Skin of body (tissue), 3 donors: ENCODE results near the gene GINS2. TPM values are rescaled to one million over a fixed set of nuclear protein-coding genes. Genes with fewer than 3 reads are reported as not detected.

Experiments used
- DNase-seq: peaks from one replicate; lab custom pipeline; 2025; lab: John Stamatoyannopoulos, UW
- small RNA-seq: library from RNA; depleted of rRNA; stranded (forward); fragments of <200 nt; gene quantifications from one replicate; pipeline ENCODE3, GENCODE V24; 2014; ENCODE audit warnings: low replicate concordance
- total RNA-seq: library from RNA; depleted of rRNA; stranded (reverse); fragments of >200 nt; gene quantifications from one replicate; pipeline ENCODE4 v1.2.3, GENCODE V29; 2014

The GINS2 gene
- total RNA-seq, 1 donor from 2014 or later: 5.3 TPM

DNA sequence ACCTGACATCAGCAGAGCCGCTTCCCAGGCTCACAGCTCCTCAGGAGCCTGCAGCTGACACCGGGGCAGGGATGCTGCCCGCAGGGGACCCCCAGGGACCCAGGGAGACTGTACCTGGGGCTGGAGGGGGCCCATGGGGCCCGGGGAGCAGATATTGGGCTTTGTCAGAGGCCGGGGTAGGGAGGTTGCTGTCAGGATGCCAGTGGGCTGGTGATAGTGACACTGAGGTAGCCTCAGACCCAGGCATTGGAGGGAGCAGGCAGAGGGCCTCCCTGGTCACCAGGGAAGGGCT, 60.5 kb downstream of the GINS2 start:
- DNase-seq: no peak

DNA sequence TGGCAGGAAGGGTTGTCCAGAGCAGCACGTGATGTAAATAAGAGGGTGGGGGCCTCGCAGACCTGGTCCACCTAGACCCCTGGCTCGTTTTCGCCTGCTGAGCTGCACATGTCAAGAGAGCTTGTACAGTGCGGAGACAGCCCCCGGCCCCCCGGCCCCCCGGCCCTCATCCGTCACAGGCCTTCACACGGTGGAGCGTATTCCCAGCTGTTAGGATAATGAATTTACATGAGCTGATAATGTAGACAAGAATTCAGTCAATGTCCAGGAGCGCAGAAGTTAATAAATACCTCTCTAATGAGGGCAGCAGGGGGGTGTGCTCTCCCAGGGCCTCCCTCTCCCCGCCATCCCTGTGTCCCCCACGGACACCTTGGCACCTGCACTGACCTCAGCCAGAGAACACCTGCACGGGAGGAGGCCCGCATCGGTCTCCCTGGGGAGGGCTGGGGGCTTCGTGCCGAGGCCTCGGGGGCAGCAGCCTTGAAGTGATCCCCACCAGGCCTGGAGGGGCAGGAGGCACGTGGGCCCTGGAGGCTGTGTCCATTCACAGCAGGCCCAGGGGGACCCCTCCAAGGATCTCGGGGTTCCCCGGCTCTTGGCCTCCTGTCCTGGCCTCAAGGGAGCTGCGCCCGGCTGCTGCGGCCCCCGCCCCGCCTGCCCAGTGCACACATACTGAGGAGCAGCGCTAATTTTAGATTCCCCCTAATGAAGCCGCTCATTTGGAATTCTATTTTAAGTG, 61.1 kb downstream of the GINS2 start:
- no peak for DNase-seq

GRCh38 chr16:85627089-85627488, 61.7 kb downstream of the GINS2 start:
- no peak for DNase-seq

Small RNA genes lying within 50 kb of the gene (small RNA-seq; reads per million reads assigned to genes)
- gene RN7SL381P: not detected

Other genes with a start within 250 kb of the GINS2 start
- gene GSE1, start 75.6 kb downstream of the GINS2 start, total RNA-seq: 57.6 TPM
- gene C16orf74, start 62.1 kb upstream of the GINS2 start, total RNA-seq: 5.2 TPM
- 12.3 TPM for gene EMC8, start 110.6 kb upstream of the GINS2 start, total RNA-seq
- gene COX4I1, start 110.7 kb upstream of the GINS2 start, total RNA-seq: 267 TPM
- gene IRF8, start 210.2 kb upstream of the GINS2 start, total RNA-seq: 22.6 TPM